GM19238 (cell line): Measurements from ENCODE around the gene NUFIP1.
"Not testable (repeated sequence)": the region's sequence is repeated elsewhere in the genome, so short reads cannot be mapped to it uniquely, and the experiment has no call there.

Source experiments
- DNase-seq: peaks from one replicate; pipeline ENCODE4 v3.0.0; 2011; ENCODE audit warnings: low spot score; ENCODE audit not compliant: insufficient read length

NUFIP1 gene

GRCh38 chr13:44920013-44920412, 69.3 kb downstream of the NUFIP1 start:
- no peak for DNase-seq

GRCh38 chr13:44919104-44919804, 70.0 kb downstream of the NUFIP1 start:
- DNase-seq, result no peak

- DNase-seq, result peak; percentile 56
These were observed 70.8 kb downstream of the NUFIP1 start for GRCh38 chr13:44918326-44919103.

GRCh38 chr13:44917589-44918325, 71.5 kb downstream of the NUFIP1 start:
- peak; percentile 64 for DNase-seq

- DNase-seq, result no peak
These were observed 76.8 kb downstream of the NUFIP1 start for GRCh38 chr13:44912278-44913016.

GRCh38 chr13:44908712-44909111, 80.6 kb downstream of the NUFIP1 start:
- no peak for DNase-seq

- DNase-seq, result no peak
These were observed 81.0 kb downstream of the NUFIP1 start for GRCh38 chr13:44908266-44908665.

- DNase-seq, result no peak
These were observed 82.6 kb downstream of the NUFIP1 start for GRCh38 chr13:44906713-44907112.

GRCh38 chr13:44906230-44906629, 83.0 kb downstream of the NUFIP1 start:
- DNase-seq, result no peak

- no peak for DNase-seq
These were observed 83.7 kb downstream of the NUFIP1 start for GRCh38 chr13:44905556-44905955.

- DNase-seq, result no peak
These were observed 84.3 kb downstream of the NUFIP1 start for GRCh38 chr13:44904967-44905366.

- DNase-seq, result no peak
These were observed 85.7 kb downstream of the NUFIP1 start for GRCh38 chr13:44903574-44903985.

- no peak for DNase-seq
These were observed 86.5 kb downstream of the NUFIP1 start for GRCh38 chr13:44902738-44903137.

GRCh38 chr13:44899967-44900366, 89.3 kb downstream of the NUFIP1 start:
- no peak for DNase-seq

- not testable (repeated sequence) for DNase-seq
These were observed 91.0 kb downstream of the NUFIP1 start for GRCh38 chr13:44898308-44898707.

- DNase-seq, result no peak
These were observed 93.3 kb downstream of the NUFIP1 start for GRCh38 chr13:44895953-44896335.

GRCh38 chr13:44895264-44895952, 93.9 kb downstream of the NUFIP1 start:
- DNase-seq, result no peak

GRCh38 chr13:44894001-44894770, 95.1 kb downstream of the NUFIP1 start:
- DNase-seq, result no peak
